ENCODE measurements around the gene LDLRAP1.

DNA sequence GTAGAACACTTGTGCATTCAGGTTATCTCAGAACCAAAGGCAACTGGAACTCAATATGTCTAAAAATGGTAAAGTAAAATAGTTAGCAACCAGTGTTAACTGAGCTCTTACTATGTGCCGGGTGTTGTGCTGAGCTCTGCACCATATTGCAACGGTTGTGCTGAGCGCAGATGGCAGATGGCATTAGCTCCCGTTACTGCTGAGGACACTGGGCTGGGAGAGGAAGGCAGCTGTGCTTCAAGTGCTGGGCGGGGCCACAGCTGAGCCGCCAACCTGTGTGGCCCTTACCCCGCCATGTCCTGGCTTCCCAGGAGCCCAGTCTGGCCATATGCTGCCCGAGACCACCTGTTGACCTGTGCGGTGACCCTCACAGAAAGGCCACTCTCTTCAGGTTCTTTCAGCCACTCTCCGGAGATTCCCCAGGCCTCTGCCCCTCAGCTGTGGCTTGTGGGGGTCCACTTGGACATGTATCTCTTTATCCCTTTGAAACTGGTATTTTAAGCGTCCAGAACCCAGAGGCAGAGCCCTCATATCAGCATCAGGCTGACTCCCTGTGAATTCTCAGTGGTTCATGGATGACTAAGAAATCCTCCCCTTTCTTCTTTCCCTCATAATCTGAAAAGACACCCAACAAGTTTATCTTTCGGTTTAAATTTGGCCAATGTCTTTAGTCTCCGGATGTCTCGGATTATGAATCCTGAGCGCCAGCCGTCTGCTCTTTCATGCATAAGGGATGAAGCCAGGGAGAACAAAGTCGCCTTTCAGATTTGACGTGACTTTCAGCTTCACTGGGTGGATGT, 26.4 kb downstream of the LDLRAP1 start:
- TF ChIP-seq, protein P1, sequence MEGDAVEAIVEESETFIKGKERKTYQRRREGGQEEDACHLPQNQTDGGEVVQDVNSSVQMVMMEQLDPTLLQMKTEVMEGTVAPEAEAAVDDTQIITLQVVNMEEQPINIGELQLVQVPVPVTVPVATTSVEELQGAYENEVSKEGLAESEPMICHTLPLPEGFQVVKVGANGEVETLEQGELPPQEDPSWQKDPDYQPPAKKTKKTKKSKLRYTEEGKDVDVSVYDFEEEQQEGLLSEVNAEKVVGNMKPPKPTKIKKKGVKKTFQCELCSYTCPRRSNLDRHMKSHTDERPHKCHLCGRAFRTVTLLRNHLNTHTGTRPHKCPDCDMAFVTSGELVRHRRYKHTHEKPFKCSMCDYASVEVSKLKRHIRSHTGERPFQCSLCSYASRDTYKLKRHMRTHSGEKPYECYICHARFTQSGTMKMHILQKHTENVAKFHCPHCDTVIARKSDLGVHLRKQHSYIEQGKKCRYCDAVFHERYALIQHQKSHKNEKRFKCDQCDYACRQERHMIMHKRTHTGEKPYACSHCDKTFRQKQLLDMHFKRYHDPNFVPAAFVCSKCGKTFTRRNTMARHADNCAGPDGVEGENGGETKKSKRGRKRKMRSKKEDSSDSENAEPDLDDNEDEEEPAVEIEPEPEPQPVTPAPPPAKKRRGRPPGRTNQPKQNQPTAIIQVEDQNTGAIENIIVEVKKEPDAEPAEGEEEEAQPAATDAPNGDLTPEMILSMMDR (conservative IDR thresholded peaks at IDR 0.05 in 1 of 2, IDR thresholded peaks at IDR 0.05 in 1 of 2; ENCODE audit: low read depth in 1 of 2, low read length in 2 of 2) = no peak
- TF ChIP-seq EZH2 (IDR thresholded peaks at IDR 0.05; ENCODE audit: low read length, missing control alignments) = no peak

Measured in fibroblast of lung (primary cell).